8988T (cell line): Measurements from ENCODE around the gene NKAIN1.
"Not testable (repeated sequence)": the region's sequence is repeated elsewhere in the genome, so short reads cannot be mapped to it uniquely, and the experiment has no call there.

Source experiments
- DNase-seq: peaks from one replicate; pipeline ENCODE4 v3.0.0; 2011

The NKAIN1 gene

DNA sequence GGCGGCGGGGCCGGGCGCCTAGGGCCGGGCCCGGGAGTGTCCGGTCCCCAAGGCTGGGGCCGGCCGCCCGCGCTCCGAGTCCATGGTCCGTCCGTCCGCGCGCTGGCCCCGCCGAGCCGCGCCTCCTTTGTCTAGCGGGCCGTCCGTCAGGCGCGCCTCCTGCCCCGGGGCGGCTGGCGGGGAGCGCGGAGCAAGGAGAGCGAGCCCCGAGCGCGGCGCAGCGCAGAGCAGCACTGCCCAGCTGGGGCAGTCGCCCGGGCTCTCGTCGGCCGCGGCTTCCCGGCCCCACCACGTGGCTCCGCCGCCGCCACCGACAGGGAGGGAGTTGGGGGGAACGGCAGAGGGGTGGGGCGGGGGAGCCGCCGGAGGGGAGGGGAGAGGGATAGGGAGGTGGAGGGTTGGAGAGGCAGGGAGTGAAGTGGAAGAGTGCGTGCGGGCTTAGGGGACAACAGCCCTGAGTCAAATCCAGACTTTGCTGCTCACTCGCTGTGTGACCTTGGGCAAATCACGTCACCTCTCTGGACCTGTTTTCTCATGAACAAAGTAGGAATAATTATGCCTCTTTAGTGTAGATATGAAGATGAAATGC, at the start of gene NKAIN1:
Gene NKAIN1, minus strand, starts transcription at position 235 of the 589 bp plus-strand sequence. CDS start 340 bp downstream, outside the sequence.
- DNase-seq = no peak

DNA sequence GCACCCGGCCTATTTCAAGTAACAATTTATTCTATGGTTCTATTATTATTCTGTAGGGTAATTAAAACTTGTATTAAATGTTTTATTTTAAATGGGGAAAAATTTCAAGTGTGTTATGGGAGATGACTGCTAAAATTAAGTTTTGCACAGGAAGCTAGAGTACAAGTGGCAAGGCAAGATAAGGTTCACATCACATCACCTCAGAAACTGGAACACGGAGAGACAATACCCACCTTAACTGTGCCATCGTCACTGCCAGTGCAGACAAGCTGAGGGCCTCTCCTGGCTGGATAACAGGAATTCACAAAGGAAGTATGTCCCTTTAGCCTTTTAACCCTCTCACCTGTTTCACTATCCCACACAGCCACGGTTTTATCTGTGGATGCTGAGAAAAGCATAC, 49.3 kb upstream of the NKAIN1 start:
- DNase-seq = no peak

DNA sequence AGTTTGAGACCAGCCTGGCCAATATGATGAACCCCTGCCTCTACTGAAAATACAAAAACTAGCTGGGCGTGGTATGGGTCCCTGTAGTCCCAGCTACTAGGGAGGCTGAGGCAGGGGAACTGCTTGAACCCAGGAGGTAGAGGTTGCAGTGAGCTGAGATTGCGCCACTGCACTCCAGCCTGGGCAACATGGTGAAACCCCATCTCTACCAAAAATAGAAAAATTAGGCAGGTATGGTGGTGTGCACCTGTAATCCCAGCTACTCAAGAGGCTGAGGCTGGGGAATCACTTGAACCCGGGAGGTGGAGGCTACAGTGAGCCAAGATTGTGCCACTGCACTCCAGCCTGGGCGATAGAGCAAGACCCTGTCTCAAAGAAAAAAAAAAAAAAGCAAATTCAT, 48.1 kb upstream of the NKAIN1 start:
- DNase-seq = not testable (repeated sequence)

DNA sequence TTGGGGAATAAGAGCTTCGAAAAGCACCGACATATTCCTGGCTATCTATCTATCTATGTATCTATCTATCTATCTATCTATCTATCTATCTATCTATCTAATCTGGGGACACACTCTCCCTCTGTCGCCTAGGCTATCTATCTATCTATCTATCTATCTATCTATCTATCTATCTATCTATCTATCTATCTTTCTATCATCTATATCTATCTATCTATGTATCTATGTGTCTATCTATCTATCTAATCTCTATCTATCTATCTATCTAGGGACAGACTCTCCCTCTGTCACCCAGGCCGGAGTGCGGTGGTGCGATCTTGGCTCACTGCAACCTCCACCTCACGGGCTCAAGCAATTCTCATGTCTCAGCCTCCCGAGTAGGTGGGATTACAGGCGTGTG, 42.7 kb upstream of the NKAIN1 start:
- not testable (repeated sequence) for DNase-seq

DNA sequence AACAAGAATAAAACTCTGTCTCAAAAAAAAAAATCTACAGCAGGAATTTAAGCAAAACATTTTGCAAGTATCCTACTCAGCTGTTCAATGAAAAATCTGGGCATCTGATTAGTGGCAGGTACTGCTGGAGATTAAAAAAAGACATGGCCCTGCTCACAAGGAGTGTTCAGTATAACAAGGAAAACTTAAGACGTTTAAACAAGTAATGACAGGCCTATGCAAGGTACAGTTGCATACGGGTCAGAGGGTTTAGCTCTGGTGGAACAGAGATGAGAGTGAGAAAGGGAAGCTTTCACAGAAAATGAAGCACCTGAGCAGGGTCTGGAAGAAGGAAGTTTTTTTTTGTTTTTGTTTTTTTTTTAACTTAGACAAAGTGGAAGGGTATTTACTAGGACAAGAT, 33.9 kb upstream of the NKAIN1 start:
- DNase-seq = no peak

DNA sequence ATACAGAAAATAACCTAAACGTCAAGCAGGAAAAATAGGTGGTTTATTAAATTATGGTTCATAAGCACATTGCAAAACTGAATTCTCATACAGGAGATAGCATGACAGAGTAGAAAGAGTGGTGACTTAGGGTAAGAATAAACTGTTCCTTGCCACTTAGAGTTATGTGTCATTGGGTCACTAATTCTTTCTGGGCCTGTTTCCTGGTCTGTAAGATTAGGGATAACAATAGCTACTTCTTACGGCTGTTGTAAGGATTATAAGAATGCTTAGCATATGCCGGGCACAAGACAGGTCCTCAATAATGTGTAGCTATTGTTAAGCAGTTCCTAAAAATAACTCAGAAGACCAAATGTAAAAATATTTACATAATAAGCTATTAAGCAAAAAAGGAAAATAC, 32.7 kb upstream of the NKAIN1 start:
- DNase-seq = no peak

DNA sequence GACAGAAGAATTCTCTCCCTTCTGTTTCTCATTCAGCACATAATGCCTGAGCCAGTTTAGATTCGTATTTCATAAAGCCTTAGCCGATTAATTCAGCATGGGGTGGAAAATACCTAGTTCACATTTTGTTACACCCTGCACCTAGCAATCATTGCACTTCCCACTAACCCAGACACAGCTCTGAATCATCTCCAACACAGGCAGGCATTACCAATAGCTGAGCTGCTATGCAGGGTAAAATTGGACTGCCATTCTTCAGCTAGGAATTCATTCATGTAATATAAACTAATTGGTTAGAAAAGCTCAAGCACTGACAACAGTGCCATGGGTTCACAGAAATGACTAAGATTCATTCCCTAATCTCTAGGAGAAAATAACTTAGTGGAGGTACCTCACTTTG, 26.9 kb upstream of the NKAIN1 start:
- no peak for DNase-seq

DNA sequence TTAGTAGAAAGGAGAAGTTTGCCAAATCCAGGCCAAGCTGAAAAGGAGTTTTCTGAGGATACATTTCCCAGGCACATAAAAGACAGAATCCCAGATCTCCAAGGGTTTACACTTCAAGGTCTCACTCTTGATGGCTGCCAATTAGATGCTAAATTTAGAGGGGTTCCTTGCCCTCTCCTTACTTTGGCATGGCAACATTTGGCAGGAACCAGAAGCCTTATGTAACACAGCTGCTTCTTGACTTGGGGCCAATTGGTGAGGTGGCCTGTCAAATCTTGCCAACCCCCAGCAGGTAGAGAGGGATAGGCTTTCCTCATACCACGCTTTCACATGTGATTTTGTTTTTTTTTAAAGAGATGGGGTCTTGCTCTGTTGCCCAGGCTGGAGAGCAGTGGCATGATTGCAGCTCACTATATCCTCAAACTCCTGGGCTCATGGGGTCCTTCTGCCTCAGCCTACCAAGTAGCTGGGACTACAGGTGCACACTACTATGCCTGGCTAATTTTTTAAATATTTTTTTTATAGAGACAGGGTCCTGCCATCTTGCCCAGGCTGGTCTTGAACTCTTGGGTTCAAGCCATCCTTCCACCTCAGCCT, 25.2 kb upstream of the NKAIN1 start:
- DNase-seq = no peak

DNA sequence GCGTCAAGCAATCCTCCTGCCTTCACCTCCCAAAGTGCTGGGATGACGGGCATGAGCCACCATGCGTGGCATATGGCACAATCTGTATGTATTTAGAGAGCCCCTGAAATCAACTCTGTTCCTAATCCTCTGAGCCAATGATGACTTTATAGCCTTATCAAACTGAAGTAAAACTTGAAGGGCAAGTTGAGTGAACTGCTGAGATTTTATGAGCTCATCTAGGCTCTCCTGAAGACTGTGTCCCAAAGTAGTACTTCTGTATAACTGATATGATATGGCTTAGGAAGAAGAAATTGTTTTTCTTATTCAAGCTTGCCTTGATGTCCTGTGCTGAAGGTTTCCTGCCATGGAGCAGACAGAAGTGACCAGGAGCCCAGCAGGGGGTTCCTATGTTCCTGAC, 23.7 kb upstream of the NKAIN1 start:
- no peak for DNase-seq

DNA sequence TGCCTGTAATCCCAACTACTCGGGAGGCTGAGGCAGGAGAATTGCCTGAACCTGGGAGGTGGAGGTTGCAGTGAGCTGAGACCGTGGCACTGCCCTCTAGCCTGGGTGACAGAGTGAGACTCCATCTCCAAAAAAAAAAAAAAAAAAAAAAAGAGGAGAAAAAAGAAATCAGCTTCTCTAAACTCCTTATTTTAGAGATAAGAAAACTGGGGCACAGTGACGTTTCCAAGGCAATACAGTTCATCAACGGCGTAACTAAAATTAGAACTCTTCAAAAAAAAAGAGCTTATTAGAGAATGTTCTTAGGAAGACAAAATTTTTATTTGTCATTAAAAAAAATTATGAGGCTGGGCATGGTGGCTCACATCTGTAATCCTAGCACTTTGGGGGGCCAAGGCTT, 22.7 kb upstream of the NKAIN1 start:
- DNase-seq = not testable (repeated sequence)

DNA sequence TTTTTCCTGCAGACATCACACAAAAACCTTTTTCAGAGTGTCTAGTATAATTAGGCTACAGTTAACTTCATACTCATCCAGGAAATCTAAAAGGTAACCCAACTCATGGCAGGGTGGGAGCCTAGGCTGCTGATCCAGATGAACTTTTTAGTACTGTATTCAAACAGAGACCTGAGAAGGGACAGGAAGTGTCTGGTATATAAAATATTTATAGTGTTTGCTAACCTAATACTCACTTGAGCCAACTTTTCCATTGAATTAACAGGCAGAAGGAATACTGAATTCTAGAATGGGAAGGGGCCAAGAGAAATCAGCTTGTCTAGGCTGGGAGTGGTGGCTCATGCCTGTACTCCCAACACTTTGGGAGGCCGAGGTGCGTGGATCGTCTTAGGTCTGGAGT, 22.2 kb upstream of the NKAIN1 start:
- no peak for DNase-seq

DNA sequence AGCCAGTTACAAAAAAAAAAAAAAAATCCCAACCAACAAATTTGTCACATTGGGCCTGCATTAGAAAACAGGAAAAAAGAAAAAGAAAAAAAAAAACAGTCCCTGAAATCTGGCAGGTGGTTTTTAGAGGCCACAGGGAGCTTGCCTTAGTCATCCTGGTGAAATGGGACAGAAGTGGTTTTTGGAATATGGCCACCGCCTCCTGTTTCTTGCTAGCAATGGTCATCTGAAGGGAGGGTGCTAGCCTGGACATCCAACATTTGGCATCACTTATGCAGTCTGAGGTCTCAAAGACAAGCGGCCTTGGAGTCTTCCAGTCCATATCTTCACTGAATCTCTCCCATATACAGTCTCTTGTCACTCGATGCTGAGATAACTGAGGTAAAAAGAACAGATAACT, 20.1 kb upstream of the NKAIN1 start:
- DNase-seq = no peak

DNA sequence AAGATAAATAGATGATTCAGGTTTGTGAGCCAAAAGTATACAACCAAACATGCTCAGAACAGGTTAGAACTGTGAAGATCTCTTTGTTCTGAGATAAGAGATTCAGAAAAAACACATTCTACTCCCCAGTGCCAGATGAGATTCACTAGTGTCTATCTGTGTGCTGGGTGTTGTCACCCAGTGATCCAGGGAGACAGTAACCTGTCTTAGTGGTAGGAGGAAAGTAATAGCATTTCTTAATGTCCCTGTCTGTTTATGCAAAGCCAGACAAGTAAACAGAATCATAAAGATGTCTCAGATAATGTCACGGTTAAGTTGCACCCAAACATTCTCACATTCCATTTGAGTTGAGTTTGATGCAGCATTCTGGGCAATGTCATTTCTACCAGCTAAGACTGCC, 18.9 kb upstream of the NKAIN1 start:
- no peak for DNase-seq

DNA sequence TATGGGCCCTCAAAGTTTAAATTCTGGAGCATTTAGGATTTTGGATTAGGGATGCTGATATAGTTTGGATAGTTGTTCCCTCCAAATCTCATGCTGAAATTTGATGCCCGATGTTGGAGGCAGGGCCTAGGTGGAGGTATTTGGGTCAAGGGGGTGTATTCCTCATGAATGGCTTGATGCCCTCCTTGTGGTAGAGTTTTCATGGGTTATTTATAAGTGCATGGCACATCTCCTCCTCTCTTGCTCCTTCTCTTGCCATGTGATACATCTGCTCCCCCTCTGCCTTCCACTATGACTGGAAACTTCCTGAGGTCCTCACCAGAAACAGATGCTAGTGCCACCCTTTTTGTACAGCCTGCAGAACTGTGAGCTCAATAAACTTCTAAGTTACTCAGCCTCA, 17.5 kb upstream of the NKAIN1 start:
- no peak for DNase-seq

DNA sequence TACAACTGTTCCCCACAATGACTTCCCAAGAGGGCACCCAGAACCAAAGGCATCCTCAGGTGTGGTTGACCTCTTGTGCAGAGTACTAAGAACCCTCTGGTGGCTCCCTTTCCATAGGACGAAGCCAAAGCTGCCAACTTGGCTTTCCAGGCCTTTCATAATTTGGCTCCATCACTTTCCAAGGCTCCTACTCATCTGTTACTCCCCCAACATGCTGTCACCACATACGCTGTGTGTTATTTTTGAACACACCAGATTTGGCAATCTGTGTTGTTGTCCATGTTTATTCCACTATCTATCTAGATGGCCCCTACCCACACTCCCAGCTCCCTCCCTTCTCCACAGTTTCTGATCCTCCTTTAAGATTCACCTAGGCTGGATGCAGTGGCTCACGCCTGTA, 10.2 kb upstream of the NKAIN1 start:
- DNase-seq = no peak

DNA sequence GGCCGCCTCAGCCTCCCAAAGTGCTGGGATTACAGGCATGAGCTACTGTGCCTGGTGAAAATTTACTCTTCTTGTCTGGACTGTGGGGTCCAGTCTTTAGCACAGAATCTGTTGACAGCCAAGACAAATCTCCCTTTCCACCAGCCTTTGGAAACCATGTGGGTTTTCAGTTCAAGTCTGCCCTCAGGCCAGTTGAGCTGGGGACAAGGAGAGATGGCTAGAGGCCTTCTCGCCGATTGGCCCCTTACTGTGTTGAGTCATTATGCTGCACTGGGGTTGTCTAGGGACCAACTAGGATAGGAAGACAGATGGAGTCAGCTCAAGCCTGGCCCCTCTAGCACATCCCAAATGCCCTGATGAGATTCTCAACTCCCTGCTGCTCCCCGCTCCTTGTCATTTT, 8.6 kb upstream of the NKAIN1 start:
- no peak for DNase-seq

DNA sequence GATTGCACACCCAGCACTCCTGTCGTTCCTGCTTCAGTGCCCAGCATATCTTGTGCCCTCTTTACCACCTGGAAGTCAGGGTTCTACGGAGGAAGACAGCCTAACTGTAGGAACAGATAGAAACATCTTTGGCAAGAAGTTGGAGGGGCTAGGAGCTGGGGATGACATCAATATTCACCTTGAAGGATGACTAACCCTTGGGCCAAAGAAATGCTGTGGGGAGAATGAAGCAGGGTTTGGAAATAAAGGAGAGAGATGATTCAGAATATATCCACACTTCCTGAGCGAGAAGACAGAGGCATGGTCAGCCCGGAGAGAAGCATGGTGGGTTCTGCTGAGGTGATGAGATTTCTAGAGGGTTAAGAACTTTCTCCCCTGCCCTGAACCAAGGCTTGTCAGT, 4.6 kb upstream of the NKAIN1 start:
- DNase-seq = no peak

DNA sequence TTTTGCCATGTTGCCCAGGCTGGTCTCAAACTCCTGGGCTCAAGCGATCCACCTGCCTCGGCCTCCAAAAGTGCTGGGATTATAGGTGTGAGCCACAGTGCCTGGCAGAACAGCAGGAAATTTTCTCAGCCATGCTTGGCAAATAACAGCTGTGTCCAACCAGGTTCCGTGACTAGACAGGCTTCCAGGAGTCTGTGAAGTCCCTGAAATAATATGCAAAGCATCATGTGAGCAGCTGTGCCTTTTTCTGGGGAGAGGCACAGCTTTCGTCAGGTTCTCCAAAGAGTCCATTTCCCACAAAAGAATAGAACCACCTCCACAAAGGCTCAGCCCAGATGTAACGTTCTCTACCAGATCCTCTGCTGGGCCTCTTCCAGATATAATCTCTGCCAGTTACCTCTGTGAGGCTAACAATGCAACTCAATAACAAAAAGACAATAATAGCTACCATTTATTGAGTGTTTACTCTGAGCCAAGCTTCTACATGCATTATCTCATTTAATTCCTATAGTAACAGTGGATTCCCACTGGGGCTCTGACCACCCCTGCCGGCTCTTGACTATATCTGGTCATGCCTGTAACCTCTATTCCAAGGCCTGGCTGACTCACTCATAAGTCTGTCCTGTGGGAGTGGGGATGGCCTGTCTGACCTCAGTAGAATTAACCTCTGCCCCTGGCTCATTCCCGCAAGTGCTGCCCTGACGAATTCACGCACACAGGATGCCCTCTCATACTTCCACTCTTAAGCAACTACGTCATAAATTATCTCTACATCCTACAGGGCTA, 4.0 kb upstream of the NKAIN1 start:
- DNase-seq = no peak

DNA sequence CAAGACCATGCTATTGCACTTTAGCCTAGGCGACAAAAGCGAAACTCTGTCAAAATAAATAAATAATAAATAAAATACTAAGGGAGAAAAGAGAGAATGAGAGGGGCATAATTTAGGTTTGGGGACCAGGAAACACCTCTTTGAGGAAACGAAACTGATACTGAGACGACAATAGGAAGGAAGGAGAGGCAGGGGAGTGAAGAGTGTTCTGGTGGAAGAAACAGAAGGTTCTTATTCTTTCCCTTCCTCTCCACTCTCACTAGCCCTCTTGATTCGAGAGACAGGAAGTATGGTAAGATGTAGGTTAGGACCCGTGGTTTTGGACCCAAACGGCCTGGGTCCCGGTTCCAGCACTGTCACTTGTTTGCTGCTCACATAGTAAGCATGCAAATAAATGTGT, 1.6 kb upstream of the NKAIN1 start:
- no peak for DNase-seq

DNA sequence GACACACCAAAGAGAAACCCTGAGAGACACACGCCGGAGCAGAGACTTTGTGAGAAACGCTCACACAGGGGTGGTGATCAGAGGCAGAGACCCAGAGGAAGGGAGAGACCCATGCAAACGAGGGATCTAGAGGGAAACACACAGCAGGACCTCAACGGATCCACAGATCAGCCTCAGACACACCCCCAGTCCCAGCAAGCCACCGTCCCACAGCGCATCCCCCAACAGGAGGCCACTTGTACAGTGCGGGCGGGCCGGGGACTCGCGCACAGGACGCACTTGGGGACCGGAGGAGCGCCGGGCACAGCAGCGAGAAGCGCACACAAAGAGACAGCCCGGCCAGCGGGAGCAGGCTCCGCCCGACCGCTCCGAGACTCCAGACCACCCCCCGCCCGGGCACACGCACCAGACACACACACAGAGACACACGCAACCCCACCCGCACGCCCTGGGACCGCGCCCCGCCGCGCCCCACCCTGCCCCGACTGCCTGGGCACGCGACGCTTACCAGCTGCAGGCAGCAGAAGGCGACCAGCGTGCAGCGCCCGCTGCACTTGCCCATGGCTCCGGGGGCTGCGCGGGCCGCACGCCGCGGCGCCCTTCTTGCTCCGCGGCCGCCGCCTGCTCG, 587 bp downstream of the NKAIN1 start:
- DNase-seq = peak; percentile 65

DNA sequence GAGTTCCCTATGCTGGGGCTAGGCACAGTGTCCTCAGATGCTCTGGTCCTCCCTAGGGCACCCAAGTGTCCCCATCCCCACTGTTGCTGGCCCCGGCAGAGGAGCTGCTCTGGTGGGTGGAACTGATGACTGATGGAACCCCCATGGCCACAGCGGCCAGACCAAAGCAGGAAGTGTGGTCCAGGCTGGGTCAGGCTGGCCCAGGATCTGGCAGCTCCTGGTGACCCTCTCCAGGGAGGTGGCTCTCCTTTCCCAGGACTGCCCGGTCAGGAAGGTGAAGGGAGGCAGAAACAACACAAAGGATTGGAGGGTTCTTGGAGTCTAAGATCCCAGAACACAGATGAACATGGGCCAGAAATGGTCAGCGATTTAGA, 1.1 kb downstream of the NKAIN1 start:
- DNase-seq = no peak

DNA sequence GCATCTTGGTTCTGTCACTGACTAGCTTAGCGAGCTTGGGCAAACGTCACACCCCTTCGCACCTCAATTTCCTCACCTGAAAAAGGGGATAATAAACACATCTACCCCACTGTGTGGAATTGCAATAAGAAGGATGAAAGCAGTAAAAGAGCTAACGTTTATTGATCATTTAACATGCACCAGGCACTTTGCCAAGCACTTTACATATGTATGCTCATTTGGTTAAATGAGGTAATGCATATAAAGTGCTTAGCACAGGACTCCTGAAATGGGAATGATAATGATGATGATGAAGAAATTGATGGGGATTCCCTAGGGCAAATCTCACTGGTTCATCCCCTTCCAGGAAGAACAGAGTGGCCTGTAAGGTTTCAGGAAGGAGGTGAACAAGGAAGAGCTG, 4.8 kb downstream of the NKAIN1 start:
- no peak for DNase-seq

DNA sequence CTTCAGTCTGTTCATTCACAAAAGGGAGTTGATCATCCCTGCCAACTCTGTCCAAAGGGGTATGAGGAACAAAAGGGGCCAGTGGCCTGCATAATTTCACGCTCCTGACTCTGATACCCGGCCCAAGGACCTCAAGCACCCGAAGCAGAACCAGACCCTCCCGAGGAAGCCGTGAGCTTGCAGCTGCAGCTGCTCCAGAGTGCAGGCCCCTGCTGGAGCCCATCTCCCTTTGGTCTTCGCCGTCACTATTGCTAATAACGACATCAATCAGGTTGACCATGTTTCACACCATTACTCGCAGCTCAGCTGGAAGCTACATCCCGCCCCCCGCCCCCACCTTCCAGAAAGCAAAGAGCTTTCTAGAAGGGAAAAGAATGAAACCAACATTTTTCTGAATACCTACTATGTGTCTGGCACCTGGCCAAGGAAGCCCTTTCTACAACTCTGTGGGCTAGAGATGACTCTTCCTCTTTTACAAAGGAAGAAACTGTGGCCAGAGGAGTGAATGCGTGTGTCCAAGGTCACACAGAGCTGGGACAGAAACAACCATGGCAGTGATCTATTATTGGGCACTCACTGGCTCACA, 5.5 kb downstream of the NKAIN1 start:
- DNase-seq = no peak

DNA sequence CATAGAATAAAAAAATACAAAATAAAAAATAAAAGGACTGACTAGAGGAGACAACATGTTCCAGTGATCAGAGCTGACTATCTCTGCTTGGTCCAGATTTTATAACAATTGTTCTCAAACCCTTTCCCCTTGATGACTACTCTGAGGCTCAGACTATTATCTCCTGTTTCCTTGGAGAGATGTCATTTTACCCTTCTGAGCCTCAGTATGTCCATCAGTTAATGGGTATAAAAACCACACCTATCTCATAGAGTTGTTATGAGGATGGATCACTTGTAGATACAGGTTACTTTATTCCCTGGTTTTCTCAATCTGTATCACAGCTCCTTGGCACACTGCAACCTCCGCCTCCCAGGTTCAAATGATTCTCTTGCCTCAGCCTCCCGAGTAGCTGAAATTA, 7.0 kb downstream of the NKAIN1 start:
- DNase-seq = no peak
